HepG2 (cell line): ENCODE data around the gene LRFN2. TPM values are rescaled to one million over a fixed set of nuclear protein-coding genes. Genes with fewer than 3 reads are reported as not detected.

ENCODE experiments used
- ATAC-seq: fragments of 200-7000 bp; cut with Tn5 transposase; 3 replicates; pipeline ENCODE4 v1.9.1; 2020; ENCODE audit warnings: mild to moderate bottlenecking, moderate library complexity
- BruUV-seq: library from RNA; stranded (reverse); fragments of 400-500 nt; replicated peaks from 2 replicates; lab custom pipeline; 2021; lab: Mats Ljungman, UMichigan
- CTCF ChIA-PET: fragments of 300-600 bp; formaldehyde crosslinking; extraction: SDS; loops from one replicate; lab custom pipeline; 2021; ENCODE audit warnings: low total read pairs, inconsistent platforms, low intra/inter-chr PET ratio; lab: Yijun Ruan, JAX
- POLR2A ChIA-PET: fragments of 350-600 bp; sonication (Branson Sonifier 250); formaldehyde crosslinking; loops from one replicate; lab custom pipeline; 2020; ENCODE audit warnings: antibody characterized with exemption, inconsistent platforms; lab: Yijun Ruan, JAX
- DNase-seq: peaks from one replicate; pipeline ENCODE4 v3.0.0-alpha.2; 2015; ENCODE audit warnings: low spot score
- FAIRE-seq: peaks from 3 replicates; lab custom pipeline; 2011; peaks lifted over from hg19 to GRCh38; lab: Jason Lieb, UNC
- H2AFZ ChIP-seq: one replicate; pipeline ENCODE4 v1.6.1; 2011; ENCODE audit warnings: low read length, inconsistent platforms
- H3K27ac ChIP-seq: fragments of 300-600 bp; 3 replicates; pipeline ENCODE4 v1.8.0; 2011; ENCODE audit warnings: mixed run types, mild to moderate bottlenecking, mixed read lengths, low read length, inconsistent platforms; ENCODE audit not compliant: insufficient read depth; ENCODE audit errors: extremely low read length
- H3K27me3 ChIP-seq, 2 experiments: fragments of 200-600 bp in 1 of 2; 2 replicates in 1 of 2; 3 replicates in 1 of 2; pipeline versions ENCODE4 v1.6.0 to v1.8.0; 2011; ENCODE audit warnings: low read length in 2 of 2, mild to moderate bottlenecking in 2 of 2, moderate library complexity in 2 of 2, inconsistent platforms in 1 of 2; ENCODE audit not compliant: insufficient read depth in 2 of 2, control insufficient read depth in 1 of 2
- H3K36me3 ChIP-seq, 2 experiments: fragments of 200-600 bp in 1 of 2; replicated peaks in 1 of 2; 2 replicates in 1 of 2; 3 replicates in 1 of 2; pipeline versions ENCODE4 v1.5.1 to v1.8.0; 2011; ENCODE audit warnings: low read length in 2 of 2, inconsistent platforms in 1 of 2; ENCODE audit not compliant: insufficient read depth in 2 of 2, control insufficient read depth in 1 of 2
- H3K4me1 ChIP-seq: 2 replicates; pipeline ENCODE4 v1.5.1; 2012; ENCODE audit warnings: low read length, inconsistent platforms; ENCODE audit not compliant: insufficient read depth
- H3K4me2 ChIP-seq: 2 replicates; pipeline ENCODE4 v1.6.0; 2011; ENCODE audit warnings: low read depth, low read length, inconsistent platforms
- H3K4me3 ChIP-seq, 3 experiments: fragments of 200-600 bp in 1 of 3; sonication (generic), shearing (Covaris generic) in 1 of 3; replicated peaks in 1 of 3; 2 replicates each; pipeline ENCODE4 v1.5.1; 2011 to 2016; ENCODE audit warnings: low read length in 3 of 3, inconsistent platforms in 2 of 3, low read depth in 2 of 3, mild to moderate bottlenecking in 2 of 3, control low read depth in 1 of 3, mixed read lengths in 1 of 3; ENCODE audit not compliant: insufficient read depth in 1 of 3
- H3K79me2 ChIP-seq: one replicate; pipeline ENCODE4 v1.6.1; 2011; ENCODE audit warnings: low read length, inconsistent platforms; ENCODE audit not compliant: insufficient read depth
- H3K9ac ChIP-seq: 2 replicates; pipeline ENCODE4 v1.6.0; 2011; ENCODE audit warnings: mild to moderate bottlenecking, low read depth, low read length, inconsistent platforms; ENCODE audit not compliant: insufficient read depth
- H3K9me3 ChIP-seq: 2 replicates; pipeline ENCODE4 v1.5.1; 2012; ENCODE audit warnings: mild to moderate bottlenecking, low read length
- H4K20me1 ChIP-seq: 2 replicates; pipeline ENCODE4 v1.6.0; 2011; ENCODE audit warnings: inconsistent platforms, mild to moderate bottlenecking, low read length, moderate library complexity; ENCODE audit not compliant: insufficient read depth
- CEBPB ChIP-seq: IDR thresholded peaks from 2 replicates; pipeline ENCODE4 v1.6.1; 2011; ENCODE audit warnings: low read depth, low read length, improper control_type of control experiment, borderline replicate concordance
- GATA4 ChIP-seq: sonication (generic); IDR thresholded peaks from 2 replicates; pipeline ENCODE4 v1.6.1; 2016; ENCODE audit warnings: antibody characterized with exemption, low read depth, borderline replicate concordance
- HNF1A ChIP-seq, 2 experiments: sonication (generic) in 1 of 2; formaldehyde crosslinking in 1 of 2; IDR thresholded peaks; 2 replicates each; pipeline versions ENCODE4 v1.4.0 to v1.6.1; 2016 to 2020; ENCODE audit warnings: borderline replicate concordance in 1 of 2, low read depth in 1 of 2, mild to moderate bottlenecking in 1 of 2, missing genetic modification reagents in 1 of 2
- MAFF ChIP-seq: IDR thresholded peaks from 2 replicates; pipeline ENCODE4 v1.6.1; 2011; ENCODE audit warnings: low read depth, low read length, improper control_type of control experiment
- MAFK ChIP-seq, 2 experiments: IDR thresholded peaks in 1 of 2; conservative IDR thresholded peaks in 1 of 2; 2 replicates each; pipeline ENCODE4 v1.6.1; 2011; ENCODE audit warnings: improper control_type of control experiment in 2 of 2, low read length in 2 of 2
- ONECUT2 ChIP-seq: sonication (generic); formaldehyde crosslinking; IDR thresholded peaks from 2 replicates; pipeline ENCODE4 v1.4.0; 2020; ENCODE audit warnings: missing genetic modification reagents
- ZNF343 ChIP-seq: sonication (generic); formaldehyde crosslinking; IDR thresholded peaks from 2 replicates; pipeline ENCODE4 v1.4.0; 2020; ENCODE audit warnings: mild to moderate bottlenecking, missing genetic modification reagents
- ZNF451 ChIP-seq: sonication (generic); formaldehyde crosslinking; IDR thresholded peaks from 2 replicates; pipeline ENCODE4 v1.5.0; 2020; ENCODE audit warnings: mild to moderate bottlenecking, missing genetic modification reagents
- ZNF512 ChIP-seq: sonication (generic); formaldehyde crosslinking; IDR thresholded peaks from 2 replicates; pipeline ENCODE4 v1.4.0; 2020; ENCODE audit warnings: mild to moderate bottlenecking, missing genetic modification reagents
- ZNF768 ChIP-seq: sonication (generic); formaldehyde crosslinking; IDR thresholded peaks from 2 replicates; pipeline ENCODE4 v1.4.0; 2020; ENCODE audit warnings: missing genetic modification reagents
- WGBS: methylation state at CpG from one replicate; pipeline ENCODE4 v1.1.6; 2017; ENCODE audit warnings: low lambda C conversion rate; 5-methylcytosine and 5-hydroxymethylcytosine counted together
- in situ Hi-C: cut with HindIII; loops from 2 replicates; pipeline ENCODE4 v1.10.0; 2017; ENCODE audit warnings: low pct_unique_long_range_greater_than_20kb; ENCODE audit not compliant: extremely low pct_ligation_motif_present
- intact Hi-C: fragments of 100-400 bp; cut with micrococcal nuclease; formaldehyde crosslinking; loops from one replicate; pipeline ENCODE4 v1.10.0; 2022; ENCODE audit not compliant: unreplicated experiment
- polyA plus RNA-seq, 8 experiments: library from polyadenylated mRNA; depleted of rRNA in 3 of 8; stranded (reverse) in 7 of 8; unstranded in 1 of 8; fragments of >200 nt; fragmentation: Illumina TruSeq in 4 of 8; extraction: Trizol in 4 of 8; gene quantifications; 2 replicates each; pipeline versions ENCODE4 v1.2.1 to v1.2.3, GENCODE V29; 2011 to 2016; ENCODE audit warnings: low read depth in 4 of 8, missing spikeins in 1 of 8, mixed read lengths in 1 of 8; ENCODE audit not compliant: insufficient read depth in 1 of 8
- total RNA-seq, 5 experiments: library from RNA; depleted of rRNA; stranded (reverse); fragments of >200 nt; fragmentation: Illumina TruSeq; extraction: Trizol; gene quantifications; 2 replicates each; pipeline ENCODE4 v1.2.3, GENCODE V29; 2016; ENCODE audit warnings: low read depth in 1 of 5

The LRFN2 gene
- total and polyA plus RNA-seq, 2 of the 13 experiments (the other 11 are each of a cell fraction or from before 2014, with no cell fraction given) = not detected

GRCh38 chr6:40440053-40440452 lies 147.1 kb downstream of the LRFN2 start:
- intact Hi-C loops = no loop called here
- Histone ChIP-seq H4K20me1 (no peaks in the 10 kb centered on the region), H2AFZ (no peak overlapping the region), H3K27ac (no peak overlapping the region), H3K4me2 (no peak overlapping the region), H3K27me3 (no peaks in the 10 kb centered on the region; a peak in 1 of 5 replicates), H3K4me3 (no peak overlapping the region), H3K36me3 (no peaks in the 10 kb centered on the region), H3K9ac (no peak overlapping the region), H3K4me1 (no peaks in the 10 kb centered on the region), H3K9me3 (no peaks in the 10 kb centered on the region), H3K79me2 (no peaks in the 10 kb centered on the region)
- FAIRE-seq (no peak), ATAC-seq (no peak), DNase-seq (no peak)
- WGBS = 19% methylated on average over 6 of the region's 6 CpGs
- no TSS peak for BruUV-seq
- TF ChIP-seq GATA4 = no peak
- TF ChIP-seq MAFK (conservative IDR thresholded peaks at IDR 0.05 in 1 of 2, IDR thresholded peaks at IDR 0.05 in 1 of 2; ENCODE audit: low read length in 2 of 2) = 0 out of 4 replicates have a peak, but pooled peaks of 1 of the 2 experiments have one; percentile 27
- TF ChIP-seq ZNF451 (CRISPR knock-in tag) = no peak
- TF ChIP-seq MAFF = peak; percentile 10; the same call in 1 of the 2 replicates
- 0 out of 2 replicates have a peak, but pooled peaks have one; percentile 0 for TF ChIP-seq CEBPB
- CTCF ChIA-PET = no interaction called here
- POLR2A ChIA-PET = no interaction called here
- in situ Hi-C loops = no loop called here

- FAIRE-seq = no peak
- TF ChIP-seq HNF1A (IDR thresholded peaks at IDR 0.05; ENCODE audit: low read depth) = no peak
- TF ChIP-seq HNF1A (CRISPR knock-in tag; IDR thresholded peaks at IDR 0.05; ENCODE audit: borderline replicate concordance) = no peak
- TF ChIP-seq ONECUT2 (CRISPR knock-in tag) = no peak
- no peak for TF ChIP-seq ZNF768
- TF ChIP-seq ZNF512 (CRISPR knock-in tag) = no peak
- no peak for TF ChIP-seq ZNF343 (CRISPR knock-in tag)
Observed at GRCh38 chr6:40439026-40439800, 148.0 kb downstream of the LRFN2 start.

More at GRCh38 chr6:40439026-40439800, 148.0 kb downstream of the LRFN2 start:
- no peak overlapping the region for H2AFZ ChIP-seq
- ChIA-PET POLR2A (no interaction called here), CTCF (no interaction called here)
- DNase-seq (no peak), ATAC-seq (no peak)
- intact Hi-C loops = no loop called here
- WGBS = 16% methylated on average over 7 of the region's 7 CpGs
- H3K9me3 ChIP-seq = no peaks in the 10 kb centered on the region
- H3K36me3 ChIP-seq = no peaks in the 10 kb centered on the region
- H3K27ac ChIP-seq = no peak overlapping the region
- H3K4me1 ChIP-seq = no peaks in the 10 kb centered on the region
- in situ Hi-C loops = no loop called here
- H3K9ac ChIP-seq = no peak overlapping the region
- no peak overlapping the region for H3K4me3 ChIP-seq
- H3K27me3 ChIP-seq = no peaks in the 10 kb centered on the region; a peak in 1 of 5 replicates
- no peaks in the 10 kb centered on the region for H3K79me2 ChIP-seq
- H3K4me2 ChIP-seq = no peak overlapping the region
- H4K20me1 ChIP-seq = no peaks in the 10 kb centered on the region
- no TSS peak for BruUV-seq
